Suprapubic skin (tissue), 4 donors: ENCODE data around the gene AFAP1L2. TPM values are rescaled to one million over a fixed set of nuclear protein-coding genes. Genes with fewer than 3 reads are reported as not detected.

Experiments
- DNase-seq, 2 donors: peaks; one replicate each; pipeline ENCODE4 v3.0.0-alpha.2; 2019; ENCODE audit warnings: low spot score in 2 of 2
- H3K27ac ChIP-seq: fragments of 200-600 bp; sonication (generic); one replicate; pipeline ENCODE4 v1.5.1; 2019
- H3K27me3 ChIP-seq: fragments of 200-600 bp; sonication (generic); one replicate; pipeline ENCODE4 v1.5.1; 2019
- H3K36me3 ChIP-seq: fragments of 200-600 bp; sonication (generic); one replicate; pipeline ENCODE4 v1.5.1; 2019
- H3K4me1 ChIP-seq: fragments of 200-600 bp; sonication (generic); one replicate; pipeline ENCODE4 v1.5.1; 2019
- H3K4me3 ChIP-seq: fragments of 200-600 bp; sonication (generic); one replicate; pipeline ENCODE4 v1.5.1; 2019; ENCODE audit warnings: mild to moderate bottlenecking
- H3K9me3 ChIP-seq: fragments of 200-600 bp; sonication (generic); one replicate; pipeline ENCODE4 v1.5.1; 2019
- EP300 ChIP-seq: sonication (generic); formaldehyde crosslinking; IDR thresholded peaks from one replicate; pipeline ENCODE4 v1.6.1; 2017; ENCODE audit warnings: antibody characterized with exemption
- POLR2A ChIP-seq, 2 donors: fragments of 450-650 bp; IDR thresholded peaks; one replicate each; pipeline ENCODE4 v1.6.1; 2017; ENCODE audit warnings: antibody characterized with exemption in 2 of 2, mild to moderate bottlenecking in 2 of 2, moderate library complexity in 2 of 2
- POLR2AphosphoS5 ChIP-seq, 3 donors: sonication (generic); formaldehyde crosslinking; IDR thresholded peaks; one replicate each; pipeline ENCODE4 v1.6.1; 2017; ENCODE audit warnings: antibody characterized with exemption in 3 of 3
- WGBS: methylation state at CpG from one replicate; pipeline ENCODE4 v1.1.5; 2018; 5-methylcytosine and 5-hydroxymethylcytosine counted together
- total RNA-seq, 4 donors: library from RNA; depleted of rRNA; stranded (reverse); fragments of >200 nt; gene quantifications; one replicate each; pipeline ENCODE4 v1.1.0, GENCODE V29; 2016
- TF ChIP-seq, protein P1 (sequence below), 2 donors: fragments of 200-600 bp in 1 of 2; fragments of 450-650 bp in 1 of 2; sonication (generic) in 1 of 2; IDR thresholded peaks; one replicate each; pipeline ENCODE4 v1.5.1; 2016 to 2019; ENCODE audit warnings: antibody characterized with exemption in 2 of 2, mild to moderate bottlenecking in 1 of 2, moderate library complexity in 1 of 2

Gene AFAP1L2
- total RNA-seq, 4 donors from 2014 or later, result 10.8 to 32.0 (median 15.7) TPM

GRCh38 chr10:114281006-114281405, 123.3 kb downstream of the AFAP1L2 start:
- no peak overlapping the region for H3K27ac ChIP-seq
- 75% methylated on average over 4 of the region's 7 CpGs for WGBS
- no peaks in the 10 kb centered on the region for H3K9me3 ChIP-seq
- H3K4me3 ChIP-seq, result no peak overlapping the region
- DNase-seq, result peak in 1 of 2 donors; percentile 51
- peaks cover 19% of the 10 kb centered on the region for H3K4me1 ChIP-seq
- no peaks in the 10 kb centered on the region for H3K36me3 ChIP-seq
- no peak for TF ChIP-seq POLR2A (IDR thresholded peaks at IDR 0.05)
- TF ChIP-seq, protein P1, sequence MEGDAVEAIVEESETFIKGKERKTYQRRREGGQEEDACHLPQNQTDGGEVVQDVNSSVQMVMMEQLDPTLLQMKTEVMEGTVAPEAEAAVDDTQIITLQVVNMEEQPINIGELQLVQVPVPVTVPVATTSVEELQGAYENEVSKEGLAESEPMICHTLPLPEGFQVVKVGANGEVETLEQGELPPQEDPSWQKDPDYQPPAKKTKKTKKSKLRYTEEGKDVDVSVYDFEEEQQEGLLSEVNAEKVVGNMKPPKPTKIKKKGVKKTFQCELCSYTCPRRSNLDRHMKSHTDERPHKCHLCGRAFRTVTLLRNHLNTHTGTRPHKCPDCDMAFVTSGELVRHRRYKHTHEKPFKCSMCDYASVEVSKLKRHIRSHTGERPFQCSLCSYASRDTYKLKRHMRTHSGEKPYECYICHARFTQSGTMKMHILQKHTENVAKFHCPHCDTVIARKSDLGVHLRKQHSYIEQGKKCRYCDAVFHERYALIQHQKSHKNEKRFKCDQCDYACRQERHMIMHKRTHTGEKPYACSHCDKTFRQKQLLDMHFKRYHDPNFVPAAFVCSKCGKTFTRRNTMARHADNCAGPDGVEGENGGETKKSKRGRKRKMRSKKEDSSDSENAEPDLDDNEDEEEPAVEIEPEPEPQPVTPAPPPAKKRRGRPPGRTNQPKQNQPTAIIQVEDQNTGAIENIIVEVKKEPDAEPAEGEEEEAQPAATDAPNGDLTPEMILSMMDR (IDR thresholded peaks at IDR 0.05), result no peak
- TF ChIP-seq POLR2AphosphoS5 (IDR thresholded peaks at IDR 0.05), result no peak
- TF ChIP-seq EP300, result no peak
- H3K27me3 ChIP-seq, result no peaks in the 10 kb centered on the region

- H3K27ac ChIP-seq, result peak overlapping the region; percentile 24
- 56% methylated on average over 8 of the region's 8 CpGs for WGBS
These were observed 124.2 kb downstream of the AFAP1L2 start for GRCh38 chr10:114279901-114280644.

DNA sequence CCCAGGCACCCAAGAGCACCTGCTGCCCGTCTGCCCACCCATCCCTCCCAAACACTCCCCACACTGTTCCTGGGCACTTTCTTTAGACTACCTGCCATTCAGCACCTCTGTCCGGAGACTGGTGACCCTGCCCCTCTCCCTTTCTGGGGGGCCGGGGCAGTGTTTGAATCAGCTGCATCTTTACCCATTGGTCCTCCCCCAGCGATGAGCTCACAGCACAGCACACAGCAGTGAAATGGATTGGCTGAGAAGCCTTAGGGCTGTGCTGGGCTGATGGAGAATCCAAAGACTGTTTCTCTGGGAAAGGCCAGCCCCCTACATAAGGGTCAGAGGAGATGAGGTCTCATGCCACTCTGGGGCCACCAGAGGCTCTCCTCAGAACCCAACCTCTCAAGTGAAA, 125.0 kb downstream of the AFAP1L2 start:
- Histone ChIP-seq H3K27me3 (no peaks in the 10 kb centered on the region), H3K4me3 (no peak overlapping the region), H3K4me1 (peaks cover 19% of the 10 kb centered on the region), H3K9me3 (no peaks in the 10 kb centered on the region), H3K36me3 (no peaks in the 10 kb centered on the region), H3K27ac (peak overlapping the region; percentile 24)
- TF ChIP-seq EP300 (no peak), POLR2AphosphoS5 (IDR thresholded peaks at IDR 0.05) (no peak), POLR2A (IDR thresholded peaks at IDR 0.05) (no peak)
- TF ChIP-seq, protein P1 (IDR thresholded peaks at IDR 0.05), result no peak
- 94% methylated on average over 4 of the region's 4 CpGs for WGBS
- peak; percentile 29 to 42 for DNase-seq

More at GRCh38 chr10:114279901-114280644, 124.2 kb downstream of the AFAP1L2 start:
- Histone ChIP-seq H3K4me3 (no peak overlapping the region), H3K36me3 (no peaks in the 10 kb centered on the region), H3K27me3 (no peaks in the 10 kb centered on the region), H3K4me1 (peaks cover 19% of the 10 kb centered on the region), H3K9me3 (no peaks in the 10 kb centered on the region)
- TF ChIP-seq, protein P1 (IDR thresholded peaks at IDR 0.05), result peak in 1 of 2 donors; percentile 21
- no peak for TF ChIP-seq POLR2AphosphoS5 (IDR thresholded peaks at IDR 0.05)
- no peak for TF ChIP-seq POLR2A (IDR thresholded peaks at IDR 0.05)
- no peak for TF ChIP-seq EP300
- DNase-seq, result peak; percentile 48 to 66

- Histone ChIP-seq H3K27ac (no peak overlapping the region), H3K9me3 (no peaks in the 10 kb centered on the region), H3K4me1 (peaks cover 19% of the 10 kb centered on the region), H3K36me3 (no peaks in the 10 kb centered on the region), H3K4me3 (no peak overlapping the region), H3K27me3 (no peaks in the 10 kb centered on the region)
- TF ChIP-seq EP300 (no peak), POLR2A (IDR thresholded peaks at IDR 0.05) (no peak), POLR2AphosphoS5 (IDR thresholded peaks at IDR 0.05) (no peak)
- TF ChIP-seq, protein P1 (IDR thresholded peaks at IDR 0.05), result no peak
- DNase-seq, result no peak
- 69% methylated on average over 3 of the region's 4 CpGs for WGBS
These were observed 125.5 kb downstream of the AFAP1L2 start for GRCh38 chr10:114278884-114279191.

DNA sequence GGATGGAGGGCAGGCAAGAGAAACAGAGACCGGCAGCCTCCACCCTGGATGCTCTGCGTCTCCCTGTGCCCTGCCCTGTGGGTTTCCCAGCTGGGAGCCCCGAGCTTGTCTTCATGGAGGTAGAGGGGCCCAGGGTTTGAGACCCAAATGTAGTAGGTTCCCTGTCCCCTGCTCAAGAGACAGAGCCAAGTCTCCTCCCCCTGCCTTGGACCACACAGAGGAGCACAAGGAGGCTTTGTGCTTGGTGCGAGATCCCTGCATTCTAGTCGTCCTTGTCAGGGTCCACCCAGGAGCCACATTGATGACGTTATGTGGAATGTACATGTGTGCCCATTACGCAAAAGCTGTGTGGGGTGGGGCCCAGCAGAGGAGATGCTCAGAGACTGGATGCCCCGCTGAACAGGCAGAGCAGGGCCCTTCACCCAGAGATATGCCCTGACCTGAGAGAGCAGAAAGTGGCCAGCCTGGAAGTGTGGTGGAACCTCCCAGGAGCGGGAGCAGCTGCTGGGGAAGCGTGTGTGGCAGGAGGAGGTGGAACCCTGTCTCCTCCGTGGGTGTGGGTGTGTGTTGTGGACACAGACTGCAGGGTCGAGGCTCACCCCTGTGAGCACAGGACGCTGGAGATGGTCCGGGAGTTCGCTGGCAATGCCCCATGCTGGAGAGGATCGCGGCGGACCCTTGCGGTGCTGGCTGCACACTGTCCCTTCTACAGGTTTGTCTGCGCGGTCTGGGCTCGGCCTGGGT, 126.0 kb downstream of the AFAP1L2 start:
- DNase-seq, result peak; percentile 59 to 76
- peaks cover 19% of the 10 kb centered on the region for H3K4me1 ChIP-seq
- no peak overlapping the region for H3K27ac ChIP-seq
- no peaks in the 10 kb centered on the region for H3K36me3 ChIP-seq
- H3K4me3 ChIP-seq, result no peak overlapping the region
- no peaks in the 10 kb centered on the region for H3K9me3 ChIP-seq
- H3K27me3 ChIP-seq, result no peaks in the 10 kb centered on the region
- 85% methylated on average over 19 of the region's 22 CpGs for WGBS
- TF ChIP-seq EP300 (no peak), POLR2AphosphoS5 (IDR thresholded peaks at IDR 0.05) (no peak), POLR2A (IDR thresholded peaks at IDR 0.05) (no peak)
- TF ChIP-seq, protein P1 (IDR thresholded peaks at IDR 0.05), result no peak
